GM23338 (cell line): ENCODE results near the gene GLDC. TPM values are rescaled to one million over a fixed set of nuclear protein-coding genes. Genes with fewer than 3 reads are reported as not detected.

Experiments
- ATAC-seq: fragments of 200-7000 bp; cut with Tn5 transposase; 3 replicates; pipeline ENCODE4 v1.9.1; 2020
- DNase-seq: peaks from one replicate; pipeline ENCODE4 v3.0.0-alpha.2; 2015; ENCODE audit warnings: low spot score
- H2AFZ ChIP-seq: fragments of 200-600 bp; sonication (generic); 2 replicates; pipeline ENCODE4 v1.8.0; 2016; ENCODE audit warnings: antibody characterized with exemption, mild to moderate bottlenecking, moderate library complexity
- H3F3A ChIP-seq: fragments of 200-600 bp; sonication (generic); replicated peaks from 2 replicates; pipeline ENCODE4 v1.8.0; 2017; ENCODE audit warnings: antibody characterized with exemption, mixed run types, low read depth
- H3K27ac ChIP-seq: fragments of 200-600 bp; sonication (generic); 2 replicates; pipeline ENCODE4 v1.6.1; 2016; ENCODE audit warnings: low read depth
- H3K27me3 ChIP-seq: fragments of 200-600 bp; sonication (generic); 2 replicates; pipeline ENCODE4 v1.8.0; 2016; ENCODE audit warnings: mild to moderate bottlenecking, mixed run types, moderate library complexity; ENCODE audit not compliant: insufficient read depth
- H3K36me3 ChIP-seq: fragments of 200-600 bp; sonication (generic); 2 replicates; pipeline ENCODE4 v1.8.0; 2016; ENCODE audit warnings: mild to moderate bottlenecking; ENCODE audit not compliant: insufficient read depth
- H3K4me1 ChIP-seq: fragments of 200-600 bp; sonication (generic); 2 replicates; pipeline ENCODE4 v1.8.0; 2016; ENCODE audit warnings: mild to moderate bottlenecking, moderate library complexity; ENCODE audit not compliant: insufficient read depth
- H3K4me2 ChIP-seq: fragments of 200-600 bp; sonication (generic); 2 replicates; pipeline ENCODE4 v1.7.1; 2017; ENCODE audit warnings: mixed run types
- H3K4me3 ChIP-seq: fragments of 200-600 bp; sonication (generic); 2 replicates; pipeline ENCODE4 v1.6.1; 2016; ENCODE audit warnings: mixed run types
- H3K79me2 ChIP-seq: fragments of 200-600 bp; sonication (generic); replicated peaks from 2 replicates; pipeline ENCODE4 v1.8.0; 2017; ENCODE audit warnings: mild to moderate bottlenecking; ENCODE audit not compliant: insufficient read depth
- H3K9me2 ChIP-seq: fragments of 200-600 bp; sonication (generic); 2 replicates; pipeline ENCODE4 v1.8.0; 2017; ENCODE audit not compliant: insufficient read depth
- H4K20me1 ChIP-seq: fragments of 200-600 bp; sonication (generic); replicated peaks from 2 replicates; pipeline ENCODE4 v1.8.0; 2017; ENCODE audit warnings: mild to moderate bottlenecking; ENCODE audit not compliant: insufficient read depth
- H3K27ac Mint-ChIP-seq: 2 replicates; pipeline ENCODE4 v1.8.0; 2020; ENCODE audit warnings: inconsistent platforms, mild to moderate bottlenecking, moderate library complexity, mixed read lengths
- H3K27me3 Mint-ChIP-seq: 3 replicates; pipeline ENCODE4 v1.8.0; 2022; ENCODE audit warnings: low read depth, mild to moderate bottlenecking, moderate library complexity, mixed read lengths, inconsistent platforms; ENCODE audit not compliant: insufficient read depth, poor library complexity
- H3K36me3 Mint-ChIP-seq: 3 replicates; pipeline ENCODE4 v1.8.0; 2021; ENCODE audit warnings: low read depth, mild to moderate bottlenecking, inconsistent platforms, moderate library complexity, mixed read lengths
- H3K4me1 Mint-ChIP-seq: 3 replicates; pipeline ENCODE4 v1.8.0; 2020; ENCODE audit warnings: mild to moderate bottlenecking, inconsistent platforms, mixed read lengths
- H3K4me3 Mint-ChIP-seq: 3 replicates; pipeline ENCODE4 v1.8.0; 2021; ENCODE audit warnings: moderate library complexity, mild to moderate bottlenecking, inconsistent platforms, mixed read lengths
- H3K9me3 Mint-ChIP-seq: 3 replicates; pipeline ENCODE4 v1.8.0; 2020; ENCODE audit warnings: moderate library complexity, mild to moderate bottlenecking, inconsistent platforms, mixed read lengths
- EZH2phosphoT487 ChIP-seq: fragments of 200-600 bp; sonication (generic); IDR thresholded peaks from one replicate; pipeline ENCODE4 v1.8.1; 2018; ENCODE audit warnings: antibody characterized with exemption; ENCODE audit not compliant: unreplicated experiment
- NANOG ChIP-seq: IDR thresholded peaks from 2 replicates; pipeline ENCODE4 v1.6.1; 2016; ENCODE audit warnings: antibody characterized with exemption, borderline replicate concordance
- STAT1 ChIP-seq: IDR thresholded peaks from one replicate; pipeline ENCODE4 v1.6.1; 2016; ENCODE audit warnings: antibody characterized with exemption; ENCODE audit not compliant: unreplicated experiment
- ZNF114 ChIP-seq: fragments of 250-450 bp; sonication (Bioruptor Pico); IDR thresholded peaks from 2 replicates; pipeline ENCODE4 v1.5.0; 2020; ENCODE audit warnings: mild to moderate bottlenecking, moderate library complexity
- ZNF331 ChIP-seq: fragments of 250-450 bp; sonication (Bioruptor Pico); IDR thresholded peaks from 2 replicates; pipeline ENCODE4 v1.5.0; 2020; ENCODE audit warnings: low read depth, mild to moderate bottlenecking, moderate library complexity
- polyA plus RNA-seq: library from polyadenylated mRNA; unstranded; fragments of >200 nt; fragmentation: Nextera tagmentation; extraction: Ambion mirVana; gene quantifications from 2 replicates; pipeline ENCODE4 v1.2.1, GENCODE V29; 2016
- total RNA-seq: library from RNA; depleted of rRNA; stranded (reverse); fragments of >200 nt; shearing (Covaris generic); gene quantifications from 2 replicates; pipeline ENCODE4 v1.2.3, GENCODE V29; 2014
- TF ChIP-seq, protein P1 (sequence below): fragments of 250-450 bp; sonication (Bioruptor Pico); IDR thresholded peaks from 2 replicates; pipeline ENCODE4 v1.5.0; 2020; ENCODE audit warnings: mild to moderate bottlenecking, moderate library complexity
- TF ChIP-seq, protein P2 (sequence below): IDR thresholded peaks from 2 replicates; pipeline ENCODE4 v1.6.1; 2016; ENCODE audit warnings: antibody characterized with exemption

Gene GLDC
- total and polyA plus RNA-seq, 2 experiments from 2014 or later: 63.5 to 139 TPM

DNA sequence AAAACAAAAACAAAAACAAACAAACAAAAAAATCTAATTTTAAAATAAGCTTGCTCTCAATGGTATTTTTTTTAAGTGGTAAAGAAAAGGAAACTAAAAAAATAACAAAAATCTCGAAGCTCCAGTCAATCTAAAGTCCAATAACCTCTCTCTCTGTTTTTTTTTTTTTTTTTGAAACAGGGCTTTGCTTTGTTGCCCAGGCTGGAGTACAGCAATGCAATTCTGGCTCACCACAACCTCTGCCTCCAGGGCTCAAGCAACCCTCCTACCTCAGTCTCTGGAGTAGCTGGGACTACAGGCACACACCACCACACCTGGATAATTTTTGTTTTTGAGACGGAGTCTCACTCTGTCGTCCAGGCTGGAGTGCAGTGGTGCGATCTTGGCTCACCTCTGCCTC is 25.9 kb upstream of the GLDC start:
- H3K9me3 Mint-ChIP-seq: no peaks in the 10 kb centered on the region
- H3K4me1 ChIP-seq: no peaks in the 10 kb centered on the region
- no peak overlapping the region for H3K4me2 ChIP-seq
- no peak for TF ChIP-seq EZH2phosphoT487
- H3K27ac ChIP-seq: no peak overlapping the region
- no peaks in the 10 kb centered on the region for H3K9me2 ChIP-seq
- H3K27me3 ChIP-seq: no peaks in the 10 kb centered on the region
- H2AFZ ChIP-seq: no peak overlapping the region
- ATAC-seq: no peak
- H3K27me3 Mint-ChIP-seq: no peaks in the 10 kb centered on the region
- H3K4me3 Mint-ChIP-seq: no peak overlapping the region
- H3K36me3 Mint-ChIP-seq: peaks cover 15% of the 10 kb centered on the region
- no peak overlapping the region for H3K4me3 ChIP-seq
- H4K20me1 ChIP-seq: no peaks in the 10 kb centered on the region
- H3K4me1 Mint-ChIP-seq: peaks cover 4% of the 10 kb centered on the region; the same call in 2 of the 3 replicates
- H3K36me3 ChIP-seq: peaks cover 18% of the 10 kb centered on the region
- H3F3A ChIP-seq: peaks cover 3% of the 10 kb centered on the region; the same call in 1 of the 2 replicates
- no peak for DNase-seq
- no peak overlapping the region for H3K27ac Mint-ChIP-seq
- peaks cover 11% of the 10 kb centered on the region for H3K79me2 ChIP-seq

DNA sequence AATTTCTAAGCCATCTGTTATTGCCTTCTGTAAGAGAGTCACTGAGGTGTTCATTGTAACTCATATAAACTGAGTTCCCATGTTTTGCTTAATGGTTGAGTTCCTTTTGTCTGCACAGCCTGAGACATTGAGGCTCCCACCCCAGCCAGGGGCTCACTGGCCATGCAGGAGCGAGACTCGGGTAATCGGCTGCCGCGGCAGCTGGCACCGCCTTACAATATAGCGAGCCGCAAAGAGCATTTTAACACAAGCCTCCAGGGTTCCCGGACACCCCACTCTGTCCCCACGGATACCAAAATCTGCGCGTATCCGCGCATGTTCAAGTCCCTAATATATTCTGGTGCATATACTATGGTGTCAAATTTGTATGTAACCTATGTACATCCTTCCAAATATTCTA is 24.4 kb upstream of the GLDC start:
- Histone ChIP-seq H4K20me1 (no peaks in the 10 kb centered on the region; the same call in 1 of the 2 replicates), H3K36me3 (peaks cover 15% of the 10 kb centered on the region), H3K9me2 (no peaks in the 10 kb centered on the region), H3K4me3 (no peak overlapping the region), H2AFZ (no peak overlapping the region), H3K4me2 (no peak overlapping the region), H3K27me3 (no peaks in the 10 kb centered on the region), H3K4me1 (no peaks in the 10 kb centered on the region), H3K79me2 (peaks cover 11% of the 10 kb centered on the region), H3K27ac (no peak overlapping the region), H3F3A (peaks cover 4% of the 10 kb centered on the region; the same call in 1 of the 2 replicates)
- Mint-ChIP-seq H3K27me3 (no peaks in the 10 kb centered on the region), H3K27ac (no peak overlapping the region), H3K4me1 (peaks cover 4% of the 10 kb centered on the region; the same call in 2 of the 3 replicates), H3K4me3 (no peak overlapping the region), H3K9me3 (no peaks in the 10 kb centered on the region), H3K36me3 (peaks cover 10% of the 10 kb centered on the region; the same call in 2 of the 3 replicates)
- DNase-seq (no peak), ATAC-seq (no peak)
- no peak for TF ChIP-seq ZNF331
- TF ChIP-seq NANOG: no peak
- TF ChIP-seq, protein P1, sequence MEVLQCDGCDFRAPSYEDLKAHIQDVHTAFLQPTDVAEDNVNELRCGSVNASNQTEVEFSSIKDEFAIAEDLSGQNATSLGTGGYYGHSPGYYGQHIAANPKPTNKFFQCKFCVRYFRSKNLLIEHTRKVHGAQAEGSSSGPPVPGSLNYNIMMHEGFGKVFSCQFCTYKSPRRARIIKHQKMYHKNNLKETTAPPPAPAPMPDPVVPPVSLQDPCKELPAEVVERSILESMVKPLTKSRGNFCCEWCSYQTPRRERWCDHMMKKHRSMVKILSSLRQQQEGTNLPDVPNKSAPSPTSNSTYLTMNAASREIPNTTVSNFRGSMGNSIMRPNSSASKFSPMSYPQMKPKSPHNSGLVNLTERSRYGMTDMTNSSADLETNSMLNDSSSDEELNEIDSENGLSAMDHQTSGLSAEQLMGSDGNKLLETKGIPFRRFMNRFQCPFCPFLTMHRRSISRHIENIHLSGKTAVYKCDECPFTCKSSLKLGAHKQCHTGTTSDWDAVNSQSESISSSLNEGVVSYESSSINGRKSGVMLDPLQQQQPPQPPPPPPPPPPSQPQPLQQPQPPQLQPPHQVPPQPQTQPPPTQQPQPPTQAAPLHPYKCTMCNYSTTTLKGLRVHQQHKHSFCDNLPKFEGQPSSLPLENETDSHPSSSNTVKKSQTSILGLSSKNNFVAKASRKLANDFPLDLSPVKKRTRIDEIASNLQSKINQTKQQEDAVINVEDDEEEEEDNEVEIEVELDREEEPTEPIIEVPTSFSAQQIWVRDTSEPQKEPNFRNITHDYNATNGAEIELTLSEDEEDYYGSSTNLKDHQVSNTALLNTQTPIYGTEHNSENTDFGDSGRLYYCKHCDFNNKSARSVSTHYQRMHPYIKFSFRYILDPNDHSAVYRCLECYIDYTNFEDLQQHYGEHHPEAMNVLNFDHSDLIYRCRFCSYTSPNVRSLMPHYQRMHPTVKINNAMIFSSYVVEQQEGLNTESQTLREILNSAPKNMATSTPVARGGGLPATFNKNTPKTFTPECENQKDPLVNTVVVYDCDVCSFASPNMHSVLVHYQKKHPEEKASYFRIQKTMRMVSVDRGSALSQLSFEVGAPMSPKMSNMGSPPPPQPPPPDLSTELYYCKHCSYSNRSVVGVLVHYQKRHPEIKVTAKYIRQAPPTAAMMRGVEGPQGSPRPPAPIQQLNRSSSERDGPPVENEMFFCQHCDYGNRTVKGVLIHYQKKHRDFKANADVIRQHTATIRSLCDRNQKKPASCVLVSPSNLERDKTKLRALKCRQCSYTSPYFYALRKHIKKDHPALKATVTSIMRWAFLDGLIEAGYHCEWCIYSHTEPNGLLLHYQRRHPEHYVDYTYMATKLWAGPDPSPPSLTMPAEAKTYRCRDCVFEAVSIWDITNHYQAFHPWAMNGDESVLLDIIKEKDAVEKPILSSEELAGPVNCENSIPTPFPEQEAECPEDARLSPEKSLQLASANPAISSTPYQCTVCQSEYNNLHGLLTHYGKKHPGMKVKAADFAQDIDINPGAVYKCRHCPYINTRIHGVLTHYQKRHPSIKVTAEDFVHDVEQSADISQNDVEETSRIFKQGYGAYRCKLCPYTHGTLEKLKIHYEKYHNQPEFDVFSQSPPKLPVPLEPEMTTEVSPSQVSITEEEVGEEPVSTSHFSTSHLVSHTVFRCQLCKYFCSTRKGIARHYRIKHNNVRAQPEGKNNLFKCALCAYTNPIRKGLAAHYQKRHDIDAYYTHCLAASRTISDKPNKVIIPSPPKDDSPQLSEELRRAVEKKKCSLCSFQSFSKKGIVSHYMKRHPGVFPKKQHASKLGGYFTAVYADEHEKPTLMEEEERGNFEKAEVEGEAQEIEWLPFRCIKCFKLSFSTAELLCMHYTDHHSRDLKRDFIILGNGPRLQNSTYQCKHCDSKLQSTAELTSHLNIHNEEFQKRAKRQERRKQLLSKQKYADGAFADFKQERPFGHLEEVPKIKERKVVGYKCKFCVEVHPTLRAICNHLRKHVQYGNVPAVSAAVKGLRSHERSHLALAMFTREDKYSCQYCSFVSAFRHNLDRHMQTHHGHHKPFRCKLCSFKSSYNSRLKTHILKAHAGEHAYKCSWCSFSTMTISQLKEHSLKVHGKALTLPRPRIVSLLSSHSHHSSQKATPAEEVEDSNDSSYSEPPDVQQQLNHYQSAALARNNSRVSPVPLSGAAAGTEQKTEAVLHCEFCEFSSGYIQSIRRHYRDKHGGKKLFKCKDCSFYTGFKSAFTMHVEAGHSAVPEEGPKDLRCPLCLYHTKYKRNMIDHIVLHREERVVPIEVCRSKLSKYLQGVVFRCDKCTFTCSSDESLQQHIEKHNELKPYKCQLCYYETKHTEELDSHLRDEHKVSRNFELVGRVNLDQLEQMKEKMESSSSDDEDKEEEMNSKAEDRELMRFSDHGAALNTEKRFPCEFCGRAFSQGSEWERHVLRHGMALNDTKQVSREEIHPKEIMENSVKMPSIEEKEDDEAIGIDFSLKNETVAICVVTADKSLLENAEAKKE (CRISPR knock-in tag): no peak
- TF ChIP-seq, protein P2, sequence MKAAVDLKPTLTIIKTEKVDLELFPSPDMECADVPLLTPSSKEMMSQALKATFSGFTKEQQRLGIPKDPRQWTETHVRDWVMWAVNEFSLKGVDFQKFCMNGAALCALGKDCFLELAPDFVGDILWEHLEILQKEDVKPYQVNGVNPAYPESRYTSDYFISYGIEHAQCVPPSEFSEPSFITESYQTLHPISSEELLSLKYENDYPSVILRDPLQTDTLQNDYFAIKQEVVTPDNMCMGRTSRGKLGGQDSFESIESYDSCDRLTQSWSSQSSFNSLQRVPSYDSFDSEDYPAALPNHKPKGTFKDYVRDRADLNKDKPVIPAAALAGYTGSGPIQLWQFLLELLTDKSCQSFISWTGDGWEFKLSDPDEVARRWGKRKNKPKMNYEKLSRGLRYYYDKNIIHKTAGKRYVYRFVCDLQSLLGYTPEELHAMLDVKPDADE: no peak
- no peak for TF ChIP-seq ZNF114 (CRISPR knock-in tag)
- no peak for TF ChIP-seq STAT1
